MCF 10A (cell line): ENCODE results near the gene TNRC18. TPM values are rescaled to one million over a fixed set of nuclear protein-coding genes. Genes with fewer than 3 reads are reported as not detected.

Experiments
- BruUV-seq: library from RNA; stranded (reverse); fragments of 400-500 nt; replicated peaks from 2 replicates; lab custom pipeline; 2021; lab: Mats Ljungman, UMichigan
- CTCF ChIA-PET: fragments of 300-600 bp; sonication (Branson Sonifier 250); formaldehyde crosslinking; extraction: SDS; loops from one replicate; lab custom pipeline; 2021; ENCODE audit warnings: antibody characterized with exemption, inconsistent platforms; lab: Yijun Ruan, JAX
- POLR2A ChIA-PET: fragments of 300-600, 350-650 bp; sonication (Branson Sonifier 250); formaldehyde crosslinking; extraction: SDS; loops from one replicate; lab custom pipeline; 2020; ENCODE audit warnings: antibody characterized with exemption, inconsistent platforms; lab: Yijun Ruan, JAX
- DNase-seq: peaks from one replicate; pipeline ENCODE4 v3.0.0-alpha.2; 2018; ENCODE audit not compliant: unreplicated experiment
- H3K27ac Mint-ChIP-seq: one replicate; pipeline ENCODE4 v1.8.0; 2022; ENCODE audit warnings: mild to moderate bottlenecking, low read depth, mixed read lengths; ENCODE audit not compliant: unreplicated experiment
- H3K27me3 Mint-ChIP-seq: one replicate; pipeline ENCODE4 v1.8.0; 2022; ENCODE audit warnings: mixed read lengths; ENCODE audit not compliant: insufficient read depth, unreplicated experiment
- H3K36me3 Mint-ChIP-seq: one replicate; pipeline ENCODE4 v1.8.0; 2022; ENCODE audit warnings: mild to moderate bottlenecking, moderate library complexity, mixed read lengths; ENCODE audit not compliant: insufficient read depth, unreplicated experiment
- H3K4me1 Mint-ChIP-seq: one replicate; pipeline ENCODE4 v1.8.0; 2022; ENCODE audit warnings: mixed read lengths; ENCODE audit not compliant: insufficient read depth, unreplicated experiment
- H3K4me3 Mint-ChIP-seq: one replicate; pipeline ENCODE4 v1.8.0; 2022; ENCODE audit warnings: mild to moderate bottlenecking, moderate library complexity, mixed read lengths; ENCODE audit not compliant: unreplicated experiment
- H3K9me3 Mint-ChIP-seq: one replicate; pipeline ENCODE4 v1.8.0; 2022; ENCODE audit warnings: mixed read lengths; ENCODE audit not compliant: unreplicated experiment
- CTCF ChIP-seq: fragments of 200-600 bp; IDR thresholded peaks from one replicate; pipeline ENCODE4 v1.8.0; 2022; ENCODE audit warnings: antibody characterized with exemption, mild to moderate bottlenecking; ENCODE audit not compliant: unreplicated experiment
- intact Hi-C: fragments of 100-400 bp; cut with micrococcal nuclease; formaldehyde crosslinking; loops from 2 replicates; pipeline ENCODE4 v1.14.1; 2022
- total RNA-seq: library from RNA; stranded (reverse); gene quantifications from 2 replicates; pipeline ENCODE4 v1.2.3, GENCODE V29; 2022

Gene TNRC18
- total RNA-seq, 1 experiment from 2014 or later: 132 TPM

- CTCF ChIA-PET: interaction anchor here (0.6 to 1.0 kb wide), 3 partner anchors 40 to 548 kb away, joined by 3 read pairs; no protein-coding TSS in a partner anchor
- Mint-ChIP-seq H3K4me1 (peaks cover 7% of the 10 kb centered on the region), H3K4me3 (peak overlapping the region; percentile 69), H3K27me3 (no peaks in the 10 kb centered on the region), H3K9me3 (no peaks in the 10 kb centered on the region), H3K36me3 (peaks cover 58% of the 10 kb centered on the region), H3K27ac (no peak overlapping the region)
- no TSS peak for BruUV-seq
- no peak for DNase-seq
- intact Hi-C loops: no loop called here
- POLR2A ChIA-PET: no interaction called here
- TF ChIP-seq CTCF: no peak
Observed at GRCh38 chr7:5395246-5395645, 28.4 kb downstream of the TNRC18 start.

- Mint-ChIP-seq H3K4me3 (no peak overlapping the region), H3K9me3 (no peaks in the 10 kb centered on the region), H3K4me1 (peaks cover 7% of the 10 kb centered on the region), H3K27me3 (no peaks in the 10 kb centered on the region), H3K36me3 (peaks cover 66% of the 10 kb centered on the region), H3K27ac (no peak overlapping the region)
- POLR2A ChIA-PET: interaction anchor here (0.6 kb wide), 1 partner anchor 81 kb away, joined by 3 read pairs; no protein-coding TSS in a partner anchor
- no peak for TF ChIP-seq CTCF
- BruUV-seq: no TSS peak
- intact Hi-C loops: no loop called here
- CTCF ChIA-PET: interaction anchor here (0.7 kb wide), 2 partner anchors 28 to 94 kb away, joined by 3 read pairs; no protein-coding TSS in a partner anchor
- no peak for DNase-seq
Observed at GRCh38 chr7:5394264-5395105, 29.1 kb downstream of the TNRC18 start.

GRCh38 chr7:5393748-5394147 is 29.9 kb downstream of the TNRC18 start:
- no TSS peak for BruUV-seq
- H3K4me3 Mint-ChIP-seq: no peak overlapping the region
- ChIA-PET POLR2A (no interaction called here), CTCF (interaction anchor here (0.7 to 1.5 kb wide), 2 partner anchors 28 to 94 kb away, joined by 3 to 6 read pairs; no protein-coding TSS in a partner anchor)
- DNase-seq: no peak
- intact Hi-C loops: no loop called here
- peaks cover 7% of the 10 kb centered on the region for H3K4me1 Mint-ChIP-seq
- H3K27me3 Mint-ChIP-seq: no peaks in the 10 kb centered on the region
- no peak for TF ChIP-seq CTCF
- no peaks in the 10 kb centered on the region for H3K9me3 Mint-ChIP-seq
- H3K27ac Mint-ChIP-seq: no peak overlapping the region
- H3K36me3 Mint-ChIP-seq: peaks cover 69% of the 10 kb centered on the region

- Mint-ChIP-seq H3K36me3 (peaks cover 69% of the 10 kb centered on the region), H3K27ac (no peak overlapping the region), H3K4me1 (peaks cover 7% of the 10 kb centered on the region), H3K4me3 (no peak overlapping the region), H3K9me3 (no peaks in the 10 kb centered on the region), H3K27me3 (no peaks in the 10 kb centered on the region)
- ChIA-PET CTCF (interaction anchor here (1.5 kb wide), 1 partner anchor 27 kb away, joined by 6 read pairs; no protein-coding TSS in a partner anchor), POLR2A (no interaction called here)
- DNase-seq: no peak
- intact Hi-C loops: no loop called here
- no TSS peak for BruUV-seq
- TF ChIP-seq CTCF: no peak
Observed at GRCh38 chr7:5393328-5393727, 30.3 kb downstream of the TNRC18 start.
